Ishikawa (cell line): ENCODE data around the gene SGCD.

Source experiments
- EP300 ChIP-seq: IDR thresholded peaks from 2 replicates; pipeline ENCODE4 v1.6.1; 2012; ENCODE audit warnings: borderline replicate concordance
- FOXM1 ChIP-seq: IDR thresholded peaks from 2 replicates; pipeline ENCODE4 v1.6.1; 2012; ENCODE audit warnings: low read depth, borderline replicate concordance
- RAD21 ChIP-seq: IDR thresholded peaks from 2 replicates; pipeline ENCODE4 v1.6.1; 2012; ENCODE audit warnings: low read depth

DNA sequence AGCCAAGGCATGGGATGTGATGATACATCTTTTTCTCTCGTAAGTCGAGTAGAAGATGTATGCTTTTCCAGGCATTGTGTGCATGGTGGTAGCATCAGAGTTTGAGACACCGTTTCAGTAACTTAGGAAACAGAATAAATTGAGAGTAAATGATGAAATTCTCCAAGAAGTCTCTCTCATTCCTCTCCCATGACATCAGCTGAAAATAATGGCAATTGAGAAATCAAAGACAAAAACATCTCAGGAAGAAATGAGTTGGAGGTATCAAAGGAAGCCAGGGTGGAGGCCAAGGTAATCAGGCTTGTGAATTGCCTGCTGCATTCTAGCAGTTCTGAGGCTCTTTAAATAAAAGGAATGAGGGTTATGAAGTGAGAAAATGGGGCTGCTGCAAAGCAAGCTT is 53.9 kb downstream of the SGCD start:
- TF ChIP-seq FOXM1 (no peak), RAD21 (no peak), EP300 (no peak)
